GM18858 (cell line): ENCODE results near the gene ANGPTL2.

ENCODE experiments used
- ATAC-seq: cut with Tn5 transposase; IDR thresholded peaks from one replicate; pipeline ENCODE4 v1.9.1; 2021; ENCODE audit not compliant: unreplicated experiment

ANGPTL2 gene

GRCh38 chr9:127099664-127100063, 22.8 kb downstream of the ANGPTL2 start:
- ATAC-seq = no peak

- ATAC-seq = no peak
Measured at GRCh38 chr9:127098916-127099553, 23.4 kb downstream of the ANGPTL2 start.

GRCh38 chr9:127097683-127098082, 24.8 kb downstream of the ANGPTL2 start:
- no peak for ATAC-seq

GRCh38 chr9:127096208-127096607, 26.2 kb downstream of the ANGPTL2 start:
- ATAC-seq = no peak

GRCh38 chr9:127095411-127095810, 27.0 kb downstream of the ANGPTL2 start:
- ATAC-seq = no peak

GRCh38 chr9:127093319-127094020, 29.0 kb downstream of the ANGPTL2 start:
- no peak for ATAC-seq

GRCh38 chr9:127092041-127092608, 30.3 kb downstream of the ANGPTL2 start:
- no peak for ATAC-seq

GRCh38 chr9:127091526-127091925, 30.9 kb downstream of the ANGPTL2 start:
- ATAC-seq = no peak

- no peak for ATAC-seq
Measured at GRCh38 chr9:127090341-127090985, 32.0 kb downstream of the ANGPTL2 start.

GRCh38 chr9:127089631-127090081, 32.8 kb downstream of the ANGPTL2 start:
- no peak for ATAC-seq

GRCh38 chr9:127088724-127089615, 33.5 kb downstream of the ANGPTL2 start:
- no peak for ATAC-seq

- ATAC-seq = no peak
Measured at GRCh38 chr9:127087836-127088235, 34.6 kb downstream of the ANGPTL2 start.

GRCh38 chr9:127087411-127087810, 35.0 kb downstream of the ANGPTL2 start:
- ATAC-seq = no peak

- no peak for ATAC-seq
Measured at GRCh38 chr9:127086771-127087170, 35.7 kb downstream of the ANGPTL2 start.

GRCh38 chr9:127085186-127085585, 37.2 kb downstream of the ANGPTL2 start:
- no peak for ATAC-seq

GRCh38 chr9:127084076-127085039, 38.1 kb downstream of the ANGPTL2 start:
- no peak for ATAC-seq

GRCh38 chr9:127083138-127083980, 39.1 kb downstream of the ANGPTL2 start:
- no peak for ATAC-seq

- ATAC-seq = no peak
Measured at GRCh38 chr9:127081250-127082185, 40.9 kb downstream of the ANGPTL2 start.
